AG04450 (cell line): ENCODE results near the gene TOR4A. TPM values are rescaled to one million over a fixed set of nuclear protein-coding genes. Genes with fewer than 3 reads are reported as not detected.
A peak's percentile ranks its signal among the peaks of the same experiment; 100 is the strongest.

Experiments
- CTCF ChIA-PET: fragments of 300-600, 350-600 bp; formaldehyde crosslinking; extraction: SDS; loops from one replicate; lab custom pipeline; 2022; ENCODE audit warnings: antibody characterized with exemption, inconsistent platforms; lab: Charles Lee
- POLR2A ChIA-PET: fragments of 350-600 bp; formaldehyde crosslinking; extraction: SDS; loops from one replicate; lab custom pipeline; 2021; ENCODE audit warnings: antibody characterized with exemption, inconsistent platforms; lab: Yijun Ruan, JAX
- DNase-seq: peaks from one replicate; pipeline ENCODE4 v3.0.0-alpha.2; 2011; ENCODE audit warnings: low read depth, low spot score
- H3K27ac ChIP-seq: one replicate; pipeline ENCODE4 v1.5.1; 2012; ENCODE audit warnings: low read depth, low read length, control low read depth
- H3K27me3 ChIP-seq: one replicate; pipeline ENCODE4 v1.6.0; 2012; ENCODE audit warnings: low read length; ENCODE audit not compliant: control insufficient read depth, insufficient read depth
- H3K4me3 ChIP-seq: 2 replicates; pipeline ENCODE4 v1.5.1; 2011; ENCODE audit warnings: mild to moderate bottlenecking, low read depth, low read length, control low read depth
- H3K9me3 ChIP-seq: 2 replicates; pipeline ENCODE4 v1.5.1; 2012; ENCODE audit warnings: low read length; ENCODE audit not compliant: control insufficient read depth, insufficient read depth
- polyA plus RNA-seq: library from polyadenylated mRNA; depleted of rRNA; stranded (reverse); fragments of >200 nt; gene quantifications from 2 replicates; pipeline ENCODE4 v1.2.3, GENCODE V29; 2011
- TF ChIP-seq, protein P1 (sequence below): IDR thresholded peaks from 2 replicates; pipeline ENCODE4 v1.5.1; 2011; ENCODE audit warnings: low read depth, low read length, control low read depth, inconsistent platforms

Gene TOR4A
- polyA plus RNA-seq, 1 experiment: 14.1 TPM

DNA sequence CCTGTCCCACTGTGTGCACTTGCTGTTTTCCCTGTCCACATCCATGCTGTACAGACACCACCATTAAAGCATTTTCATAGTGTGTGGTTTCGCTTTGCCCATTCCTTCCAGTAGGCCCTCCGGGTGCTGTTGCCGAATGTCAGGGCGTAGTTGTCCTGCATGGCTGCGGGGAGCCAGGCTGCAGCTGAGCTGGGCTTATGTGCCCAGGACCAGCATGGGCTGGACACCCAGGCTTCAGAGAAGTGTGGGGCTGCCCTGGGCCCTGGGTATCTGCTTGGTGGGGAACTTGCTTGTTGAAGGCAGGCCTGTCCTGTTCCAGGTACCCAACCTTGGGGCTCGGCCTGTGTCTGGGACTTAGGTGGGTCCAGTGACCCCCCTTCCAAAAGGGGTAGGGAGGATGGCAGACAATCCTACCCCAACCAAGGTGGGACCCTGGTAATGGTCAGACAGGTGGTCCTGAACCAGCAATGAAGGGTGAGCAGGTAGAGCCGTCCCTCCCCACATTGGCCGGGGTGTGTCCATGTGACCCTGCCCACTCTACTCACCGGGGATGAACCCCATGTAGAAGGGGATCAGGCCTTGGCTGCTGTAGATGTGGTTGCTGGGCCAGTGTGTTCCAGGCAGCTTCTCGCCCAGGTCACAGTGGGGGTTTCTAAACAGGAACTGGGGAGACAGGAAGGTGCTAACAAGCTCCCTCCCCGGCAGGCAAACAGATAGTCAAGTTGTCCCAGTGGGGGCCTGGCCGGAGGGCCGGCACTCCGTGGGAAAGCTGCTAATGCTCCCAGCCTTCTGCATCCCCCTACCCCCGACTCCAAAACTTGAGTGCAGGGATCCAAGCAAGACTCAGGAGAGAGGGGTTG lies 33.7 kb upstream of the TOR4A start:
- no peak overlapping the region for H3K27ac ChIP-seq
- TF ChIP-seq, protein P1, sequence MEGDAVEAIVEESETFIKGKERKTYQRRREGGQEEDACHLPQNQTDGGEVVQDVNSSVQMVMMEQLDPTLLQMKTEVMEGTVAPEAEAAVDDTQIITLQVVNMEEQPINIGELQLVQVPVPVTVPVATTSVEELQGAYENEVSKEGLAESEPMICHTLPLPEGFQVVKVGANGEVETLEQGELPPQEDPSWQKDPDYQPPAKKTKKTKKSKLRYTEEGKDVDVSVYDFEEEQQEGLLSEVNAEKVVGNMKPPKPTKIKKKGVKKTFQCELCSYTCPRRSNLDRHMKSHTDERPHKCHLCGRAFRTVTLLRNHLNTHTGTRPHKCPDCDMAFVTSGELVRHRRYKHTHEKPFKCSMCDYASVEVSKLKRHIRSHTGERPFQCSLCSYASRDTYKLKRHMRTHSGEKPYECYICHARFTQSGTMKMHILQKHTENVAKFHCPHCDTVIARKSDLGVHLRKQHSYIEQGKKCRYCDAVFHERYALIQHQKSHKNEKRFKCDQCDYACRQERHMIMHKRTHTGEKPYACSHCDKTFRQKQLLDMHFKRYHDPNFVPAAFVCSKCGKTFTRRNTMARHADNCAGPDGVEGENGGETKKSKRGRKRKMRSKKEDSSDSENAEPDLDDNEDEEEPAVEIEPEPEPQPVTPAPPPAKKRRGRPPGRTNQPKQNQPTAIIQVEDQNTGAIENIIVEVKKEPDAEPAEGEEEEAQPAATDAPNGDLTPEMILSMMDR: peak; percentile 33
- H3K27me3 ChIP-seq: no peaks in the 10 kb centered on the region
- DNase-seq: no peak
- ChIA-PET CTCF (no interaction called here), POLR2A (interaction anchor here (5.7 kb wide), 1 partner anchor 10 kb away, joined by 146 read pairs; the partner anchor contains the start of genes NELFB and STPG3)
- H3K9me3 ChIP-seq: no peaks in the 10 kb centered on the region; the same call in 1 of the 2 replicates
- no peak overlapping the region for H3K4me3 ChIP-seq

DNA sequence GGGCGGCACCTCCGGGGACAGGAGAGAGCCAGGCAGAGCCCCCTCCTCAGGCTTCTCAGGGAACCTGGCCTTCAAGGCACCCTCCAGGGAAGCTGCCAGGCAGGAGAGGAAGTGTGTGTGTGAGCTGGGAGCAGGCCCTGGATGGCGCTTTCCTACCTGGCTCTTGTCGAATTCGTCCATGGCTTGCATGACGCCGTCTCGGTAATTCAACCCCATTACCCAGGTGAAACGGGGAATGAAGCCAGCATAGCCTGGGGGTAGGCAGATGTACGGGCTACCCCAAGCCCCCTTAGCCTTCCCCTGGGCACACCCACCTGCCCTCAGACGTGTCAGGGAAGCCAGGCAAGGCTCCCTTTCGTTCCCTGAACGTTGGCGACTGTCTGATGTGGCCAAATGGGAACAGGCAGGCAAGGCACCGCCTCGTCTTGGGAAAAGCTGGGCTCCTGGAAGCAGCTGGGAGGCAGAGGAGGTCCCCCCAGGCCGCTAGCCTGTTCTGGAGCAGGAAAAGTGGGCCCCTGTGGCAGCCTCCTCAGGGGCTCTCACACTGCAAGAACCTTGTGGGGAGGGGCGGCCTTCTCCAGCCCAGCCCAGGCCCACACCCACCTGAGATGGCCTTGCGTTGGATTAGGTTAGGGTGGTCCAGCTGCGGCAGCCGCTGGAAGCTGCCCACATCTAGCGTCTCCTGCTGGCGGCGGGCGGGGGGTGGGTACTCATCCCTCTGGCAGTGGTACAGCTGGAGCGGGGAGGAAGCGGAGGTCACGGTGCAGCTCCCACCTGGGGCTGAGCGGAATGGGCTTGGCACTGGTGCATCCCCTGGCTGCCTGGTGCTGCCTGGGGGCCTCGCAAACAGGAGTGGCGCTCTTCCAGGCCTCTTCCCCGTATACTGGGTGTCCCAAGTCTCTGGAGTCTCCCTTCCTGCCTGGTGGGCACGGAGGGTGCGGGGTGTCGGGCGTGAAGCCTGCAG lies 32.8 kb upstream of the TOR4A start:
- POLR2A ChIA-PET: interaction anchor here (1.2 to 5.7 kb wide), 2 partner anchors 9 kb away, joined by 5 to 146 read pairs; partner anchors contain the start of genes NELFB and STPG3
- CTCF ChIA-PET: interaction anchor here (0.6 to 0.7 kb wide), 2 partner anchors 8 to 21 kb away, joined by 3 to 5 read pairs; no protein-coding TSS in a partner anchor
- DNase-seq: no peak
- H3K27ac ChIP-seq: no peak overlapping the region
- no peaks in the 10 kb centered on the region; the same call in 1 of the 2 replicates for H3K9me3 ChIP-seq
- TF ChIP-seq, protein P1: no peak
- H3K27me3 ChIP-seq: no peaks in the 10 kb centered on the region
- H3K4me3 ChIP-seq: no peak overlapping the region

DNA sequence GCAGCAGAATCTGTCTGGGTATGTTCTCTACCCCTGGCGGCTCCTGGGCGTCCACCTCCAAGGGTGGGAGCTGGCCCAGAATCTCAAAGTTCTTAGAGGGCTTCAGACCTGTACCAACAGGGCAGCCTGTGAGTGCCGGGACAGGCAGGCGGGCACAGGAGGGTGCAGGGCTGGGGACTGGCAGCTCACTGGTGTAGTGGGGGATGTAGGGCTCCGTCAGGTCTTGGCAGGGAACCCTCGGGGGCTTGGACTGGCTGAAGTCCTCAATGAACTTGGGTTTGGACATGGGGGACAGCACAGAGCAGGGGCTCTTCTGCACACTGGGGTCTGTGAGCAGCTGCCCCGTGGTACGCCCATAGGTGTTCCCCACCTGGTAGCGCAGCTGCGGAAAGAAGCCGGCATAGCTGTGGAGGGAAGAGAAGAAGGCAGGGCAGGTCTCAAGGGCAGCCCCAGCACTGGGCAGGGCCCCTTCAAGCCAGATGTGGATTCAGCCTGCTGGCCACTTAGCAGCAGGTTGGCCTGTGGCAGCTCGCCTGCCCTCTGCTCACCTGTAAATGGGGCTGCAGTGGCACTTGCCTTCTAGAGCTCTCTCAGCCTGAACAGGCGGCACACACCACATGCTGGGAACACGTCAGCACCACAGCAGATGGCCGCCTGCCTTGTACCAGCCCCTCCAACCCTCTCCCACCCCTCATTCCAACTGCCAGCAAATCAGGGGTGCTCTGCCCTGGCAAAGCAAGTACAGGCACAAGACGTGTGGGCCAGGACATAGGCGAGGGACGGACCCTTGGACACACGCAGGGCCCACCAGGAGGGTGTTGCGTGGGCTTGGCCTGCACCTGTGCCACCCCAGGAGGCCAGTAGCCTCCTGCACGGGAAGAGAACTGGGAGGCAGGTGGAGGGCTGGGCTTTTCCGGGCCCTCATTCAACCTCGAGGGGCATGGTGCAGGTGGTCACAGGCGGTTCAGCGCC lies 31.8 kb upstream of the TOR4A start:
- ChIA-PET POLR2A (interaction anchor here (1.2 kb wide), 1 partner anchor 8 kb away, joined by 5 read pairs; no protein-coding TSS in a partner anchor), CTCF (interaction anchor here (0.6 to 1.0 kb wide), 2 partner anchors 9 to 22 kb away, joined by 3 read pairs; no protein-coding TSS in a partner anchor)
- Histone ChIP-seq H3K4me3 (no peak overlapping the region), H3K27me3 (no peaks in the 10 kb centered on the region), H3K9me3 (no peaks in the 10 kb centered on the region; the same call in 1 of the 2 replicates), H3K27ac (no peak overlapping the region)
- no peak for DNase-seq
- TF ChIP-seq, protein P1: no peak

GRCh38 chr9:137247135-137247915 lies 30.2 kb upstream of the TOR4A start:
- ChIA-PET POLR2A (no interaction called here), CTCF (interaction anchor here (3.4 kb wide), 1 partner anchor 11 kb away, joined by 18 read pairs; no protein-coding TSS in a partner anchor)
- TF ChIP-seq, protein P1: no peak
- DNase-seq: no peak
- H3K4me3 ChIP-seq: no peak overlapping the region
- H3K9me3 ChIP-seq: no peaks in the 10 kb centered on the region; the same call in 1 of the 2 replicates
- no peaks in the 10 kb centered on the region for H3K27me3 ChIP-seq
- H3K27ac ChIP-seq: peak overlapping the region; percentile 31
